ENCODE measurements around the gene IFNAR1.

Gene IFNAR1

DNA sequence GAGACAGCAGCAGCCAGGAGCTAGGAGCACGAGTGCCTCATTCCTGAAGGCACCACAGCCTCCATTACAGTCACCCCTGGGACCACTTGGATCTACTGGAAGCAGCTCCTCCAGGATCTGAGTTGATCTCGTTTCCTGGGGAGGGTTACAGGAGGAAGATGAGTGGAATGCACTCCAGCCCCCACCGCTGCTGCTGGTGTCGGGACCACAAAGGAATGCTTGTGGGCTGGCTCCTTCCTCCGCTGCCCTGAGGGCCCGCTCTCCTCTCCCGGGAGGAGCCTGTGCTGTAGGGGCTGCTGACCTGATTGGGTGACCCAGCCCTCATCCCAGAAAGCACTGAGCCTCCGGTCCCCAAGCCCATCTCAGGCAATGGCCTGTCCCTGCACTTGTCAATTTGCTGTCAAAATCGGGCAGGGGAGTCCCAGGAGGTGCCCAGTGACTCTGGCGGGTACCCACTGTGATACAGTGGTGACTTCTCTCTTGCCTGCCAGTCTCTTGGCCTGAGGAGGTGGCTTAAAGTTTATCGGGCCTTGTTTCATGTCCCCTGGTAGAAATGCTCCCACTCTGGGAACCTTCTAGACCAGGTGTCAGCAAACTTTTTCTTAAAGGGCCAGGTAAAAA is 35.5 kb upstream of the IFNAR1 start (continued):
- TF ChIP-seq CREB5 (CRISPR knock-in tag; IDR thresholded peaks at IDR 0.05; ENCODE audit: low read depth) (no peak), RARB (CRISPR knock-in tag; IDR thresholded peaks at IDR 0.05) (no peak), PPARA (CRISPR knock-in tag; IDR thresholded peaks at IDR 0.05; ENCODE audit: borderline replicate concordance) (no peak), OSR1 (CRISPR knock-in tag; IDR thresholded peaks at IDR 0.05) (no peak), BACH2 (CRISPR knock-in tag; IDR thresholded peaks at IDR 0.05; ENCODE audit: borderline replicate concordance) (no peak), SNAI2 (CRISPR knock-in tag; IDR thresholded peaks at IDR 0.05) (no peak), ZNF565 (CRISPR knock-in tag; conservative IDR thresholded peaks at IDR 0.05; ENCODE audit: low read depth) (no peak), ESRRG (CRISPR knock-in tag; IDR thresholded peaks at IDR 0.05) (no peak), ZNF8 (CRISPR knock-in tag; IDR thresholded peaks at IDR 0.05) (no peak), GLIS3 (CRISPR knock-in tag; IDR thresholded peaks at IDR 0.05) (no peak), ISL1 (CRISPR knock-in tag; IDR thresholded peaks at IDR 0.05) (no peak)
- TF ChIP-seq, protein P1, sequence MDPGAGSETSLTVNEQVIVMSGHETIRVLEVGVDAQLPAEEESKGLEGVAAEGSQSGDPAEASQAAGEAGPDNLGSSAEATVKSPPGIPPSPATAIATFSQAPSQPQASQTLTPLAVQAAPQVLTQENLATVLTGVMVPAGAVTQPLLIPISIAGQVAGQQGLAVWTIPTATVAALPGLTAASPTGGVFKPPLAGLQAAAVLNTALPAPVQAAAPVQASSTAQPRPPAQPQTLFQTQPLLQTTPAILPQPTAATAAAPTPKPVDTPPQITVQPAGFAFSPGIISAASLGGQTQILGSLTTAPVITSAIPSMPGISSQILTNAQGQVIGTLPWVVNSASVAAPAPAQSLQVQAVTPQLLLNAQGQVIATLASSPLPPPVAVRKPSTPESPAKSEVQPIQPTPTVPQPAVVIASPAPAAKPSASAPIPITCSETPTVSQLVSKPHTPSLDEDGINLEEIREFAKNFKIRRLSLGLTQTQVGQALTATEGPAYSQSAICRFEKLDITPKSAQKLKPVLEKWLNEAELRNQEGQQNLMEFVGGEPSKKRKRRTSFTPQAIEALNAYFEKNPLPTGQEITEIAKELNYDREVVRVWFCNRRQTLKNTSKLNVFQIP (CRISPR knock-in tag; IDR thresholded peaks at IDR 0.05; ENCODE audit: borderline replicate concordance, low read depth), result no peak

- TF ChIP-seq RARB (CRISPR knock-in tag; IDR thresholded peaks at IDR 0.05), result no peak
- TF ChIP-seq GLIS3 (CRISPR knock-in tag; IDR thresholded peaks at IDR 0.05), result no peak
- no peak for TF ChIP-seq ARNTL (CRISPR knock-in tag; IDR thresholded peaks at IDR 0.05; ENCODE audit: borderline replicate concordance, low read depth)
- TF ChIP-seq ZNF70 (CRISPR knock-in tag; IDR thresholded peaks at IDR 0.05), result no peak
- TF ChIP-seq, protein P1 (CRISPR knock-in tag; IDR thresholded peaks at IDR 0.05; ENCODE audit: borderline replicate concordance, low read depth), result no peak
- no peak for TF ChIP-seq SNAI2 (CRISPR knock-in tag; IDR thresholded peaks at IDR 0.05)
- TF ChIP-seq, protein P2, sequence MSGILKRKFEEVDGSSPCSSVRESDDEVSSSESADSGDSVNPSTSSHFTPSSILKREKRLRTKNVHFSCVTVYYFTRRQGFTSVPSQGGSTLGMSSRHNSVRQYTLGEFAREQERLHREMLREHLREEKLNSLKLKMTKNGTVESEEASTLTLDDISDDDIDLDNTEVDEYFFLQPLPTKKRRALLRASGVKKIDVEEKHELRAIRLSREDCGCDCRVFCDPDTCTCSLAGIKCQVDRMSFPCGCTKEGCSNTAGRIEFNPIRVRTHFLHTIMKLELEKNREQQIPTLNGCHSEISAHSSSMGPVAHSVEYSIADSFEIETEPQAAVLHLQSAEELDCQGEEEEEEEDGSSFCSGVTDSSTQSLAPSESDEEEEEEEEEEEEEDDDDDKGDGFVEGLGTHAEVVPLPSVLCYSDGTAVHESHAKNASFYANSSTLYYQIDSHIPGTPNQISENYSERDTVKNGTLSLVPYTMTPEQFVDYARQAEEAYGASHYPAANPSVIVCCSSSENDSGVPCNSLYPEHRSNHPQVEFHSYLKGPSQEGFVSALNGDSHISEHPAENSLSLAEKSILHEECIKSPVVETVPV (CRISPR knock-in tag; IDR thresholded peaks at IDR 0.05), result no peak
- TF ChIP-seq TOX (CRISPR knock-in tag; IDR thresholded peaks at IDR 0.05; ENCODE audit: borderline replicate concordance), result no peak
- TF ChIP-seq CREB5 (CRISPR knock-in tag; IDR thresholded peaks at IDR 0.05; ENCODE audit: low read depth), result no peak
These were observed 34.3 kb upstream of the IFNAR1 start for GRCh38 chr21:33290441-33290840.

GRCh38 chr21:33291686-33292085 is 33.1 kb upstream of the IFNAR1 start:
- no peak for TF ChIP-seq BACH2 (CRISPR knock-in tag; IDR thresholded peaks at IDR 0.05; ENCODE audit: borderline replicate concordance)
- no peak for TF ChIP-seq ZNF565 (CRISPR knock-in tag; conservative IDR thresholded peaks at IDR 0.05; ENCODE audit: low read depth)
- ATAC-seq, result no peak

More at GRCh38 chr21:33290441-33290840, 34.3 kb upstream of the IFNAR1 start:
- no peak for ATAC-seq

DNA sequence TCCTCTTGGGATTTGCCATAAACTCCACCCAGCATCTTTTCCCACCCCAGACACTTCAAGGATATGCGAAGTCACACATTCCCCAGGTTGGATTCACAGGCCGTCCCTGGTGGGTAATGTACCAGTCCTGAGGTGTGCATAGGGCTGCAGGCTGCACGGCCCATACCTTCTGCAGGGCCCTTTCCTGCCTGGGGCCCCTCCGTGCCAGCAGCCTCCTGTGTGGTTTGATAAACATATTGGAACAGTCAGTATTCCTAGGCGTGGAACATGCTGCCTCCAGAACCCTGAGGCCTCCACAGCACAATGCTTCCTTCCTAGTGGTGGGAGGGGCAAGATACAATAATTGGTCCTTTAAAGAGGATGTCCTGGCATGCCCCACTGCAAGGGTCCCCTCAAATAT is 32.0 kb upstream of the IFNAR1 start:
- no peak for TF ChIP-seq ISL1 (CRISPR knock-in tag; IDR thresholded peaks at IDR 0.05)
- no peak for TF ChIP-seq ZNF70 (CRISPR knock-in tag; IDR thresholded peaks at IDR 0.05)
- TF ChIP-seq ZFP3 (CRISPR knock-in tag; IDR thresholded peaks at IDR 0.05), result no peak
- no peak for TF ChIP-seq GLIS3 (CRISPR knock-in tag; IDR thresholded peaks at IDR 0.05)
- TF ChIP-seq, protein P1 (CRISPR knock-in tag; IDR thresholded peaks at IDR 0.05; ENCODE audit: borderline replicate concordance, low read depth), result no peak
- TF ChIP-seq PPARA (CRISPR knock-in tag; IDR thresholded peaks at IDR 0.05; ENCODE audit: borderline replicate concordance), result no peak
- no peak for ATAC-seq

Measured in SK-N-SH treated with all-trans-retinoic acid at 6 μM for 48 hours (cell line).